ENCODE data around the gene SERINC2. TPM values are rescaled to one million over a fixed set of nuclear protein-coding genes. Genes with fewer than 3 reads are reported as not detected.

SERINC2 gene
- total and polyA plus RNA-seq, 9 of the 15 experiments (the other 6 are each of a cell fraction or from before 2014, with no cell fraction given) = 0.07 to 1.2 (median 0.70) TPM; not detected in 2

DNA sequence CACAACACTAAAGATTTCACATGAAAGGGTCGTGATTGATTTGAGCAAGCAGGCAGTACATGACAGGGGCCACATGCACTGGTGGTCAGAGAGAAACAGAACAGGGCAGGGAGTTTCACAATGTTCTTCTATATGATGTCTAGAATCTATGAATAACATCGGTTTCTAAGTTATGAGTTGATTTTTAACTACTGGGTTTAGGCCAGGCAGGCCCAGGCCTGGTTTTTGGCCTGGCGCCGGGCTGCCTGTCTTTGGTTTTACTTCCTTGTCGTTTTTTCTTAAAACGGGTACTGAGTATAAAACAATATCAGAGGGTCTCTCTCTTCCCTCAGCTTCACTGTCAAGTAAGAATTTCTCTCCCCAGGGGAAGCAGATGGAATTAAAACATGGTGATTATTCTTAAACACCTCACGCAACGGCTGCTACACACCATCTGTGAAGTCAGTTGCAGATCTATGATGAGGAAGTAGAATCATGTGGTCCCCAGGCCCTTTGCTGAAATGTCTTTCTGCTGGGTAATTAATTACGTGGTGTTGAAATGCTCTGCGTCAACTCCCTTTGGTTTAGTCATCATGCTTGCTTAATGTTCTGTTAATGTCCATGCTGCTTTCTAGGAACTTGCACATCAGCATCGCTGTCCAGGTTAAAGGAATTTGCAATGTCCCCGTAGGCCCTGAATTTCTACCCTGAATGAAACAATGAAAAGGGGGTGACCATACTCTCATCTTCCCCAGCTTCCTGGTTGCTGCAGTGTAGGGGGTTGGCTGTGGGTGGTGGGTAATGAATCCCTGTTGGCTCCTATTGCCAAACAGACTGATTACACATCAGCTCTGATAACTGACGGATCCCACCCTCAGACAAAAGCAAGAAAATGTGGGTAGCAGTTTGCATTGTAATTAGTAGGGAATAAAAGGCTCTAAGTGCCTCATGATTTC lies 70.3 kb downstream of the SERINC2 start (continued):
- TF ChIP-seq NUFIP1 (IDR thresholded peaks at IDR 0.05; ENCODE audit: partially characterized antibody) = no peak
- peak; percentile 98 for TF ChIP-seq ZNF395 (CRISPR knock-in tag; IDR thresholded peaks at IDR 0.05)
- TF ChIP-seq IRF9 (tag; IDR thresholded peaks at IDR 0.05) = 0 out of 2 replicates have a peak, but pooled peaks have one; percentile 23
- TF ChIP-seq THAP12 (CRISPR knock-in tag; IDR thresholded peaks at IDR 0.05) = no peak
- TF ChIP-seq MXI1 (IDR thresholded peaks at IDR 0.05; ENCODE audit: low read depth, low read length) = no peak
- TF ChIP-seq, protein P1, sequence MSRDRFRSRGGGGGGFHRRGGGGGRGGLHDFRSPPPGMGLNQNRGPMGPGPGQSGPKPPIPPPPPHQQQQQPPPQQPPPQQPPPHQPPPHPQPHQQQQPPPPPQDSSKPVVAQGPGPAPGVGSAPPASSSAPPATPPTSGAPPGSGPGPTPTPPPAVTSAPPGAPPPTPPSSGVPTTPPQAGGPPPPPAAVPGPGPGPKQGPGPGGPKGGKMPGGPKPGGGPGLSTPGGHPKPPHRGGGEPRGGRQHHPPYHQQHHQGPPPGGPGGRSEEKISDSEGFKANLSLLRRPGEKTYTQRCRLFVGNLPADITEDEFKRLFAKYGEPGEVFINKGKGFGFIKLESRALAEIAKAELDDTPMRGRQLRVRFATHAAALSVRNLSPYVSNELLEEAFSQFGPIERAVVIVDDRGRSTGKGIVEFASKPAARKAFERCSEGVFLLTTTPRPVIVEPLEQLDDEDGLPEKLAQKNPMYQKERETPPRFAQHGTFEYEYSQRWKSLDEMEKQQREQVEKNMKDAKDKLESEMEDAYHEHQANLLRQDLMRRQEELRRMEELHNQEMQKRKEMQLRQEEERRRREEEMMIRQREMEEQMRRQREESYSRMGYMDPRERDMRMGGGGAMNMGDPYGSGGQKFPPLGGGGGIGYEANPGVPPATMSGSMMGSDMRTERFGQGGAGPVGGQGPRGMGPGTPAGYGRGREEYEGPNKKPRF (IDR thresholded peaks at IDR 0.05; ENCODE audit: low read depth, low read length) = no peak
- TF ChIP-seq ZNF280B (CRISPR knock-in tag; IDR thresholded peaks at IDR 0.05) = no peak
- no peak for TF ChIP-seq CREB1 (IDR thresholded peaks at IDR 0.05)
- TF ChIP-seq CREB1 (CRISPR knock-in tag; IDR thresholded peaks at IDR 0.05) = peak; percentile 64; the same call in 1 of the 2 replicates
- TF ChIP-seq ZNF224 (CRISPR knock-in tag; IDR thresholded peaks at IDR 0.05) = no peak
- no peak for TF ChIP-seq HDGF (IDR thresholded peaks at IDR 0.05)
- TF ChIP-seq CBX1 (IDR thresholded peaks at IDR 0.05; ENCODE audit: low read depth) = peak; percentile 35; the same call in 1 of the 2 replicates
- TF ChIP-seq TRIM24 (IDR thresholded peaks at IDR 0.05) = peak; percentile 73 to 89; a peak in 3 of 4 replicates
- peak; percentile 82 for TF ChIP-seq CXXC5 (CRISPR knock-in tag; IDR thresholded peaks at IDR 0.05)
- no peak for TF ChIP-seq ZNF764 (CRISPR knock-in tag; IDR thresholded peaks at IDR 0.05; ENCODE audit: low read depth)
- TF ChIP-seq ZSCAN29 (IDR thresholded peaks at IDR 0.05) = no peak
- no peak for TF ChIP-seq SNRNP70 (optimal IDR thresholded peaks at IDR 0.05; ENCODE audit: low read depth, low read length)
- TF ChIP-seq ATF1 (CRISPR knock-in tag; IDR thresholded peaks at IDR 0.05) = no peak
- TF ChIP-seq ATF1 (tag; IDR thresholded peaks at IDR 0.05) = peak; percentile 92
- TF ChIP-seq PHF21A (IDR thresholded peaks at IDR 0.05; ENCODE audit: borderline replicate concordance, low read depth) = no peak

All from K562 (cell line).